ENCODE measurements around the gene SPATS1.

Gene SPATS1

DNA sequence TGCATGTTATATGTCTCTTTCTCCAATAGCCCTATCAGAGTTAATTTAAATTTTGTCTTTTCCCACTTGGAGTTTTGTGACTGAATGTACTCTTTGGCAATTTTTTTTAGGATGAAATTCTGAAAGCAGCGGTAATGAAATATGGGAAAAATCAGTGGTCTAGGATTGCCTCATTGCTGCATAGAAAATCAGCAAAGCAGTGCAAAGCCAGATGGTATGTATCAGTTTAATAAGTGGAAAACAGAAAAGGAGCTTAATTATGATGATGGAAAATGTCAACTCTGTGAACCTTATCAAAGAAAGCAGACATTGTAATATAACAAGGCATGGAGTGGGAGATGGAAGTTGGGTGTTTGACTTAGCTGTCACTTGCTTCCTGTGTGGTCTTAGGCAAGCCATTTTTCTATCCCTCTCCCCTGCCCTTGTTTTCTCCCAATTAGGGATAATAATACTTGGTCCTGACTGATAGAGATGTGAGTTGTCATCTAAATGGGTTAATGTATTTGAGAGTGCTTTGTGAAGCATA lies 47.8 kb downstream of the SPATS1 start:
- no peak for DNase-seq
